GM19328 (cell line): ENCODE results near the gene GARRE1.
A peak's percentile ranks its signal among the peaks of the same experiment; 100 is the strongest.
"Not testable (repeated sequence)": the region's sequence is repeated elsewhere in the genome, so short reads cannot be mapped to it uniquely, and the experiment has no call there.

Source experiments
- ATAC-seq: cut with Tn5 transposase; IDR thresholded peaks from one replicate; pipeline ENCODE4 v1.9.1; 2021; ENCODE audit warnings: mild to moderate bottlenecking, moderate library complexity; ENCODE audit not compliant: unreplicated experiment

The GARRE1 gene

DNA sequence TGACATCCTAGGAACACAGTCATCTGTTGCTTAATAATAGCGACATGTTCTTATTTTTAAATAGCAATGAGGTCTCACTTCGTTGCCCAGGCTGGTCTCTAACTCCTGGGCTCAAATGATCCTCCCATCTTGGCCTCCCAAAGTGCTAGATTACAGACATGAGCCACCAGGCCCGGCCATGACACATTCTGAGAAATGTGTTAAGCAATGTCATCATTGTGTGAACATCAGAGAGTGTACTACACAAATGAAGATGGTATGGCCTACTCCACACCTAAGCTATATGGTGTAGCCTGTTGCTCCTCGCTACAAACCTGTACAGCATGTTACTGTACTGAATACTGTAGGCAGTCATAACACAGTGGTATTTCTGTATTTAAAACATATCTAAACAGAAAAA, 24.6 kb upstream of the GARRE1 start:
- ATAC-seq = no peak

DNA sequence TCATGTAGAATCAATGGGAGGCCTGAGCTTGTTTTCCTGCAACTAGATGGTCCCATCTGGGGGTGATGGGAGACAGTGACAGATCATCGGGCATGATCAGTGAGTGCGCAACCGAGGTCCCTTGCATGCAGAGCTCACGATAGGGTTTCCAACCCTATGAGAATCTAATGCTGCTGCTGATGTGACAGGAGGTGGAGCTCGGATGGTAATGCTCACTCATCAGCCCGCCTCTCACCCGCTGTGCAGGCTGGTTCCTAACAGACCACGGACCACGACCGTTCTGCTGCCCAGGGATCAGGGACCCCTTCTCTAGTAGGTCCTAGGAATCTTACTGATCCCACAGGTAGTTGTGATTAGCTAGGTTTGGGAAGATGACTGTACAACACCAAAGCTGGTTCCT, 23.5 kb upstream of the GARRE1 start:
- no peak for ATAC-seq

DNA sequence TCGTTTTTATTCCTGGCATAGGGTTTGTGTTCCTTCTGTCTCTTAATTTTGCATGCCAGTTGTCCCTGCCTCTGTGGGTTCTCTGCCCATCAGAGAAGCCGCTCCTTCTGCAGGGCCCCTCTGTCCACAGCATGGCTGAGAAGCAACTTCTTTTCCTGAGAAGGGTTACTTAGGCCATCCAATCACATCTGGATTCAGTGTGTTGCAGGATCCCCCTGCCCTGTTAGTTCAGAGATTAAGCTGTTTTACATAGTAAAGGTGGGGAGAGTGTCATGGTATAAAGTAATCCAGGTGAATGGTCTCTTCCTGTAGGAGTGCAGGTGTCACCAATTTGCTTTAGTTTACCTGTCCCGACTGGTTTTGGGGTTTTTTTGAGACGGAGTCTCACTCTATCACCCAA, 22.9 kb upstream of the GARRE1 start:
- ATAC-seq = no peak

DNA sequence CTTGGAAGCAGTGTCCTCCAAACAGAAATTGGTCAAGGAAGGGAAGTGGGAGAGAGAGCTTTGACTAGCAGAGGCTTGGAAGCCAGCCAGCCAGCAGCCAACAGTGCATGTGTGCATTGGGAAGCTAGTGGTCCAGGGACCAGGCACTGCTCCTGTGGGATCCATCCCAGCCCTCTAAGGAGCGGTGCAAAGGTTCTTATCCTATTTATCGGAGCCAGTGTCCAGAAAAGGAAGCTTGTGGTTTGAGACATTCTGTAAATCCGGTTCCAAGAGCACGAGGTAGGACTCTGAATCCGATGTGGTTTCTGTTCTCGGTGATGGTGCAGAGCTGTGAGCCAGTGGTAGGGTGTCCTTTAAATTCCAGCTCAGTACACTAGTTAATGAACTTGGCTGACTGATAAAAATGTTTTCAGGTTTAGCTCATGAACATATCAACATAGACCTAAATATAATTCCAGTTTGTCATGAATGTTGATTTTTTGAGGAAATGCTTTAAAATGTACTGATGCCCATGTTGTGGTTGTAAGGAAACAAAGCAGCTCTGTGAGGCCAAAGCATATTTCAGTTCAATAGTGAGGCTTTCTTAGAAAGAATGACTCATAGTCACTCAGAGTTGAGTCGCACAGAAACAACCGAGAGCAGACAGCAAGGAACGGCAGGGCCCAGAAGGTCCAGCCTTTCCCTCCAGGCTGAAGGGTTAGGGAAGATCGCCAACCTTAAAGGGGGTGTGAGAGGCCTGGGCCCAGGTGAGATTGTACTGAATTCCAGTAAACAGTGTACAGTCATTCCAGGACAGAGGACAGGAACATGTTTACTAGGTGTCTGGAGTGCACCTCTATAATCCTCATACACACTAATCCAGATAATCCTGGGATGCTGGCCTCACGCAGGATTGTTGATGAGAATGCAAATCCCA, 21.5 kb upstream of the GARRE1 start:
- ATAC-seq = no peak

DNA sequence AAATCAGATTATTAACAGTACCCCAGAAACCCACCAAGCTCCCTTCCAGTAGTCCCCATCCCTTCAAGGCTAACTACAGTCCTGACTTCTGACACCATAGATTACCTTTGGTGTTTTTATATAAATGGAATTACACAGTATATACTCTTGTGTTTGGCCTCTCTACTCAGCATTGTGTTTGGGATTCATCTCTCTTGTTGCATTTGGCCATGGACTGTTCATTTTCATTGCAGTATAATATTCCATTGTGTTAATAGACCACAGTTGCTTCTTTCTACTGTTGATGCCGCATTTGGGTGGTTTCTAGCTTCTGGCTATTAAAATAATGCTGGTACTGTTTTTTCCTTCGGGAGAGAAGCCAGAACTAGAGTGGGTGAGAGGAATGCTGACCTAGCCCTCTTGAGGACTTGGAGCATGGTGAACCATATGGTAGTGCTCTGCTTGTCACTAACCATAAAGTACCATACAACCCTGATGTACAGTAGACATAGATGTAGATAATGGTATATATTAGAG, 18.9 kb upstream of the GARRE1 start:
- ATAC-seq = no peak

DNA sequence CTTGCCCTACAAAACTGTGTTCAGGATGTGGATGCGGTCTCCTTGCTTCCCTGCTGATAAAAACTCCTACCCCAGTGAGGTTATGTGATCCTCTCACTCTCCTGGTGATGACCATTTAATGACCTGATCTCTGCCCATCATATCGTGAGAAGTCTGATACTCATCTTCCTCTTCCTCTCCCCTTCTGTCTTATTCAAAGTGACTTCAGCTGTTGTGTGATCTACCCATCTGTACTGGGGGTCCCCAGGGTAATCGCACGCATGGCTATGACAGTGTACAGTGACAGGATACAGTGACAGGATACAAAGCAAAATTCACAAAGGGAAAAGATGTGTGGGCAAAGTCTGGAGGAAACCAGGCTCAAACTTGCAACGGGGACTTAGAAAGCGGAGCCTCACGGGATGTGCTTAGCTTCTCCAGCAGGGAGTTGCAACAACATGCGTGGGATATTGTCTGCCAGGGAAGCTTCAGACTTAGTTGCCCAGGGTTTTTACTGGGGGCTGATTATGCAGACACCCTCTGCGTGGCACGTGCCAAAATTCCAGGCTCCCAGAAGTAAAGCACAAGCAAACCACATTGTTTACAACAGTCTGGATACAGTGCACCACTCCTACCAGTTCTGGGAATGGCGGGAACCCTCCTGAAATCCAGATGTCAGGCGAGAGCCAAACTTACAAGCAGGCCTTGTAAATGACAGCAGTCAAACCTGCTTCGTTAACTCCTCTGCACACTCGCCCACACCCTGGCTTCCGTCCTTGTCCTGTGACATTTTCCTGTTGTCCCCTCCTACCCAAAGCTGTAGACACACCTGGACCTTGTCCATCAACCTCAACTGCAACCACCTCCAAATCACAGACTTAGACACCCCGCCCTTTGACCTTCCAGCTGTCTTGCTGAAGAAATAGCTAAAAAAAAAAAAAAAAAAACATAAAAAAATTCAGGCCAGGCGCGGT, 18.0 kb upstream of the GARRE1 start:
- no peak for ATAC-seq

DNA sequence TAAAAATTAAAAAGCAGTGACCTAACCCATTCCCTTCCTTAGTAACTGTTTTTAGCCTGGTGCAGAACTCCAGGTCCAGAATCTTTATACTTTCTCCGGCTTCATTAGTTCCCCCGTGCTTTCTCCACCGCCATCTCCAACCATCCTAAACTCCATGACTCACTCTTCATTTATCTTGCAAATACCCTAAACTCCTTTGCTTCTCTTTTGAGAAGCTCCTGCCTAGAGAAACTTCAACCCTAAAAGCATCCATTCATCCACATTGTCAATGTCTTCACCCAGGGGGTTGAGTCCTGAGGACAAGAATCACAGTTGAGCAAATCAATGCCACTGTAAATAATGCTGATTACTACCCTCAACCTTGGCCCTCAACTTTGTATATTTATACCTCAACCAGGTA, 17.1 kb upstream of the GARRE1 start:
- no peak for ATAC-seq

DNA sequence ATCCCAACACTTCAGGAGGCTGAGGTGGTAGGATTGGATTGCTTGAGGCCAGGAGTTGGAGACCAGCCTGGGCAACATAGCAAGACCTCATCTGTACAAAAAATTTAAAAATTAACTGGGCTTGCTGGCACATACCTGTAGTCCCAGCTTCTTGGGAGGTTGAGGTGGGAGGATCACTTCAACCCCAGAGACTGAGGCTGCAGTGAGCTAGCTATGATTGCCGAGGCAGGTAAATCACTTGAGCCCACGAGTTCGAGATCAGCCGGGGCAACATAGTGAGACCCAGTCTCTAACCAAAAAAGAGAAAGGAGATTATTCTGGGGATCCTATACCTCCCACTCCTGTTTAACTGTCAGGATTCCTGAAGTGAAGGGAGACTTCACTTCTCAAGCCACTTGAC, 16.4 kb upstream of the GARRE1 start:
- ATAC-seq = no peak

DNA sequence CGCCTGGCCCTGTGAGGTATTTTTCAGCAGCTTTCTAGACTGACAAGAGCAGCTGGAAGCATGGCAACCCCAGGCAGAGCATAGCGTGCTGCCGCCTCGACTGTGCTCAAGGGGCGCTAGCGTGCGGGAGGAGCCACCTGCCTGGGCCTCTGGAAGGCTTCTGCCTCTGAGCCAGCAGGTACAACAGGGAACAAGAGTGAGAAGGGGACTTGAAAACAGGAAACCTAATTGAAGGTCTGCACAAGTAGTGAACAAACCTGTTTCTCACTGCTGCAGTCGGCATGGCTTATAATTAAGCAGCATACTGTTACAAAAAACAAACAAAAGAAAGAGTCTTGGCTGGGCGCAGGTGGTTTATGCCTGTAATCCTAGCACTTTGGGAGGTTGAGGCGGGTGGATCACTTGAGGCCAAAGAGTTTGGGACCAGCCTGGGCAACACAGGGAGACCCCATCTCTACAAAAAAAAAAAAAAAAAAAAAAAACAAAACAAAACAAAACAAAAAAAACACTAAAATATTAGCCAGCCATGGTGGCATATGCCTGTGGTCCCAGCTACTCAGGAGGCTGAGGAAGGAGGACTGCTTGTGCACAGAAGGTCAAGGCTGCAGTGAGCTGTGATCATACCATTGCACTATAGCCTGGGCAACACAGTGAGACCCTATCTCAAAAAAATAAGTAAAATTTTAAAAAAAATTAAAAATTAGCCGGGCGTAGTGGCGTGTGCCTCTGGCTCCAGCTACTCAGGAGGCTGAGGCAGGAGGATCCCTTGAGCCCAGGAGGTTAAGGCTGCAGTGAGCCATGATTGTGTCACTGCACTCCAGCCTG, 12.6 kb upstream of the GARRE1 start:
- no peak for ATAC-seq

DNA sequence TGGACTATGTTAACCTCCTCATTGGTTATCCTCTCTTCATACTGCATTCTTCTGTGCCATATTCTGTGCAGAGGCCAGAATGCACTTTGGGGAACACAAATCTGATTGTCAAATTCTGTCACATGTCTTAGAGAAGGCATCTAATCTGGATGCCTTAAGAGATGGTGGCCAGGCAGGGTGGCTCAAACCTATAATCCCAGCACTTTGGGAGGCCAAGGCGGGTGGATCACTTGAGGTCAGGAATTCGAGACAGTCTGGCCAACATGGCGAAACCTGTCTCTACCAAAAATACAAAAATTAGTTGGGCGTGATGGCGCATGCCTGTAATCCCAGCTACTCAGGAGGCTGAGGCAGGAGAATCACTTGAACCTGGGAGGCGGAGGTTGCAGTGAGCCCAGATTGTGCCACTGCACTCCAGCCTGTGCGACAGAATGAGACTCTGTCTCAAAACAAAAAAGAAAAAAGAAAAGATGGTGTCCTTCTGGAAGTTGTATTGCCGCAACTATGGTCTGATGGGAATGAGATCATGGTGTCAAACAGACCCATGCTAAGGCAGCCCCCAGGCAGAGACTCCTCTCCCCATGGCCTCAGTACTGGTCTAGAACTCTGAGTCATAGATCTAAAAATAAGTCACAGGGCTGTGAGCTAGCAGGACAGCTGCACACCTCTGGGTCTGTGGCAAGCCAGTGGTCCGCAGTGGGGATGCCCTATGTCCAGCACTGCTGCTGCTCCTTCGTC, 11.0 kb upstream of the GARRE1 start:
- ATAC-seq = not testable (repeated sequence)

DNA sequence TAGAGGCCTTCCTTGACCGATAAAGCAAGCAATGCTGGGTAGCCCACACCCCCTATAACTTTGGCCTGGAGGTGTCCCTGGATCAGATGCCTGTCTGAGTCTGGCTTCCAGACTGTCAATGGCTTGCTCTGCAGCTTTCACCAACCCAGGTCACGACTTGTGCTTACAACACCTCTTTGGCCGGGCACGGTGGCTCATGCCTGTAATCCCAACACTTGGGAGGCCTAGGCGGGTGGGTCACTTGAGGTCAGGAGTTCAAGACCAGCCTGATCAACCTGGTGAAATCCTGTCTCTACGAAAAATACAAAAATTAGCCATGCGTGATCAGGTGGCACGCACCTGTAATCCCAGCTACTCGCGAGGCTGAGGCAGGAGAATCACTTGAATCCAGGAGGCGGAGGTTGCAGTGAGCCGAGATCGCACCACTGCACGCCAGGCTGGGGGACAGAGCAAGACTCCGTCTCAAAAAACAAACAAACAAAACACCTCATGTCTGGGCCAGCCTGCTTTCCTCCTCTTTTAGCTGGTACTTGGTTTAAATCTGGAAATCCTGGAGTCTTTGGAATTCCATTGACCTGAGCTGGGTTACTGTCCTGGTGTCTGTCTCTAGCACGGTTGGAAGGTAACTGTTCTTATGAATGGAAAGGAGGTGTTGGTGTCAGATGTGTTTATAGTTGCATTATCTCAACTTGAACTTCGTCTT, 10.3 kb upstream of the GARRE1 start:
- no peak for ATAC-seq

DNA sequence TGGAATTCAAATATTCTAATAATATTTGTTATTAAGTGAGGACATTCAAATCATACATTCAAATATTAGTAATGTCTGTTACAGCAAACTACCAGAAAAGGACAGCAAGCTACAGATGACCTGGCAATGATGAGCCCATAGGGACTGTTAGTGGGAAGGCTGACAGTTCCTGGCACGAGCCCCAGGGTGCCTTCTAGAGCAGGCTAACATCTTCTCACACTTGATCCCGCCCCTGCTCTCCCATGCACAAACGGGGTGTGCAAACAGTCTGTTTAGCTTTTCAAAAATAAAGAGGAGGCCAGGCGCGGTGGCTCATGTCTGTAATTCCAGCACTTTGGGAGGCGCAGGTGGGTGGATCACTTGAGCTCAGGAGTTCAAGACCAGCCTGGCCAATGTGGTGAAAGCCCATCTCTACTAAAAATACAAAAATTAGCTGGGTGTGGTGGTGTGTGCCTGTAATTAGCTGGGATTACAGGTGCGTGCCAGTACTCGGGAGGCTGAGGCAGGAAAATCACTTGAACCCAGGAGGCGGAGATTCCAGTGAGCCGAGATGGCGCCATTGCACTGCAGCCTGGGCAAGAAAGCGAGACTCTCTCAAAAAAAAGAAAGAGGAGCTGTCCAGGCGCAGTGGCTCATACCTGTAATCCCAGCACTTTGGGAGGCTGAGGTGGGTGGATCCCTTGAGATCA, 9.6 kb upstream of the GARRE1 start:
- no peak for ATAC-seq

DNA sequence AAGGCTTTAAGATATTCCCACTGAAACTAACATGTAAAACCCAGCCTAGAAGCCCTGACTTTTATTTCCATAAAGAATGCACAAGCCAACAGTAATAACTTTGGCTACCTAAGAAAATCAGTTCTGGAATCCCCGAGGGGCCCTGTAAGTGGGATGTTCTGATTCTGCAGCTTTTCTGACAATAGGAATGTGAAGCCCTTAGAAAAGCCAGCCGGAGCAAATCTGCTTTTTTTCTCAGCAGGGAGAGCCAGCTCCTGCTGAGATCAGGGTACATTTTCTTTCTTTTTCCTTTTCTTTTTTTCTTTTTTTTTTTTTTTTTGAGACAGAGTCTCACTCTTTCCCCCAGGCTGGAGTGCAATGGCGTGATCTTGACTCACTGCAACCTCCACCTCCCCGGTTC, 8.0 kb upstream of the GARRE1 start:
- ATAC-seq = no peak

DNA sequence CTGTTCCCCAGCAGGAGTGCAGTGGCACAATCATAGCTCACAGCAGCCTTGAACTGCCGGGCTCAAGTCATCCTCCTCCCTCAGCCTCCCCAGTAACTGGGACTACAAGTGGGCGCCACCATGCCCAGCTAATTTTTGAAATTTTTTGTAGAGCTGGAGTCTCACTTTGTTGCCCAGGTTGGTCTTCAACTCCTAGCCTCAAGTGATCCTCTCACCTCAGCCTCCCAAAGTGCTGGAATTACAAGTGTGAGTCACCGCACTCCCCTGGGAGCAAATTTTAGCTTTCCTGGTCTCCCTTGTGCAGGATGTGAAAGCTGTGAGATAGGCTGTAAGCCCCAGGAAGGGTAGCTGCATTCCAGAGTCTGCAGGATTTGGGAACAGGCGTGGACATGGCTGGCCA, 5.4 kb upstream of the GARRE1 start:
- no peak for ATAC-seq

DNA sequence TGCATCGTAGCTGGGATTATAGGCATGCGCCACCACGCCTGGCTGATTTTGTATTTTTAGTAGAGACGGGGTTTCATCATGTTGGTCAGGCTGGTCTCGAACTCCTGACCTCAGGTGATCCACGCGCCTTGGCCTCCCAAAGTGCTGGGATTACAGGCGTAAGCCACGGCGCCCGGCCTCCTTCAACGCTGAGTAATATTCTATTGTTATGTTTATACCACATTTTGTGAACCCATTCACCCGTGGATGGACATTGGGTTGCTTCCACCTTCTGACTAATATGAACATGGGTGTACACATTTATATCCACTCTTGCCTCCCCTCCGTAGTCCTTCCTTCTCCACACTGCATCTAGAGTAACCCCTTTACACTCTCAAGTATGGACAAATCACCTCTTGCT, 1.2 kb upstream of the GARRE1 start:
- not testable (repeated sequence) for ATAC-seq

DNA sequence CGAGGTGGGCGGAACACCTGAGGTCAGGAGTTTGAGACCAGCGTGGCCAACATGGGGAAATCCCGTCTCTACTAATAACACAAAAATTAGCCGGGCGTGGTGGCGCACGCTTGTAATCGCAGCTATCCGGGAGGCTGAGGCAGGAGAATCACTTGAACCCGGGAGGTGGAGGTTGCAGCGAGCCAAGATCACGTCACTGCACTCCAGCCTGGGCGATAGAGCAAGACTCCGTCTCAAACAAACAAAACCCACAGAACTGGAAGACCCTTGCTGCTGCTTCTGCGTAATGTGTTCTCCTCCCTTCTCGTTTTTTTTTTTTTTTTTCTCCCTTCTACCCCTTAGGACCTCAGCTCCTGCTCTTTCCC, 691 bp upstream of the GARRE1 start:
- ATAC-seq = not testable (repeated sequence)

DNA sequence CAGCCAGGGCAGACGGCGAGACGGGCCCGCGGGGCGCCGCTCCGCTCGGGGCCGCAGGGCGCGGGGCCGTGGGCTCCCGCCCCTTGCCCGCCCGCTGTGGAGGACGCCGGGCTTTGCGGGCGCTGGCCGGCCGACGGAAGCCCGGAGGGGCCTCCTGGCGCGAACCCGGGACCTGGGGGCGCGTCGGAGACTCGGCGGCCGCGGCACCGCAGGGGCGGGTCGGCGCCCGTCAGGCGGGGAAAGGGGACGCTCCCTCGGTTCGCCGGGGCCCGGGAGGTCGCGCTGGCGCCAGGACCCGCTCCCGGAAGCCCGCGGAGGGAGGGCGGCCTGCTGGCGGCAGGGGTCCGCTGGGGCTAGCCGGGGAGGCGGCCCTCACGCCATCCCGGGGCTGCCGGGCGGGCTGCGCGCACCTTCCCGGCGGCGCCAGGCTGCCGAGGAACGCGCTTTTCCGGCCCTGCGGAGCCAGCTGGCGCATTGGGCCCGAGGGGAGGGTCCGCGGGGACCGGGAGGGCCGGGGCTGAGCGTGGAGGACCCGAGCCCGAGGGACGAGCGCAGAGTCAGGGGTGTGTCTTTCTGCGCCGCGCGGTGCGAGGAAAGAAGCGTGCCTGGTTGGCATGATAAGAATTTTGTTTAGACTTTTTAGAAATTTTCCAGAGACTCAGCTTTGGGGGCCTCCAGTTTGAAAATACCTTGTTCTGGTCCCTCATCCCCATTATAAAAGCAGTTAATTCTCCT, 511 bp downstream of the GARRE1 start:
- ATAC-seq = peak; percentile 41

DNA sequence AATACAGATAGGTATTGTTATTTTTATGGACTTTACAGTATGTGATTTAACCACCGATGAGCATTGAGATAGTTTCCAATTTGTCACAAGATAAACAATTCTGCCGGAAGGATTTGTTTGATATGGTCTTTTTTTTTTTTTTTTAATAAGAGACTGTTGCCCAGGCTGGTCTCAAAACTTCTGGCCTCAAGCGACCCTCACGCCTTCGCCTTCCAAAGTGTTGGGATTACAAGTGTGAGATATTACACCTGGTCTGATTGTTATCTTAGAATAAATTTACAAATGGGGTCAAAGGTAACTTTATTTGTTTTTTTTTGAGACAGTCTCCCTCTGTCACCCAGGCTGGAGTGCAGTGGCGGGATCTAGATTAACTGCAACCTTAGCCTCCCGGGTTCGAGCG, 1.2 kb downstream of the GARRE1 start:
- no peak for ATAC-seq
